CD4-positive, alpha-beta T cell treated with Interleukin-4 for 1 hour (primary cell): Measurements from ENCODE around the gene AP2A2.

ENCODE experiments used
- DNase-seq, 2 donors: peaks; one replicate each; pipeline ENCODE4 v3.0.0-alpha.2; 2020 to 2022

The AP2A2 gene

GRCh38 chr11:926341-926916 lies 759 bp downstream of the AP2A2 start:
- DNase-seq: no peak

DNA sequence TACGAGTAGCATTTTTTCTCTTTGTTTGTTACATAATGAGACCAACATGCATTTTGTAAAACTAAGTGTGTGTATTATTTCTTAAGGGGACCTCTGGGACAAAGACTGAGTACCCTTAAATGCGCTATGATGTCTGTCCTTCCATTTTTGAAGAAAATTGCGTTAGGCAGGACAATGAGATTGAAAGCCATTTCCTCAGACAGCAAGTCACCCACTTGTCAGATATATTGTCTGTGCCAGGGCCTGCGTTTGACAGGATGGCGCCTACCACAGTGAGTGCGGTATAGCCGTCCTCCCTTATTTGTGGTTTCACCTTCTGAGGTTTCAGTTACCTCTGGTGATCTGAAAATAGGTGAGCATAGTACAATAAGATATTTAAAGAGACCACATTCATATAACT lies 2.2 kb downstream of the AP2A2 start:
- peak; percentile 51 to 64 for DNase-seq

DNA sequence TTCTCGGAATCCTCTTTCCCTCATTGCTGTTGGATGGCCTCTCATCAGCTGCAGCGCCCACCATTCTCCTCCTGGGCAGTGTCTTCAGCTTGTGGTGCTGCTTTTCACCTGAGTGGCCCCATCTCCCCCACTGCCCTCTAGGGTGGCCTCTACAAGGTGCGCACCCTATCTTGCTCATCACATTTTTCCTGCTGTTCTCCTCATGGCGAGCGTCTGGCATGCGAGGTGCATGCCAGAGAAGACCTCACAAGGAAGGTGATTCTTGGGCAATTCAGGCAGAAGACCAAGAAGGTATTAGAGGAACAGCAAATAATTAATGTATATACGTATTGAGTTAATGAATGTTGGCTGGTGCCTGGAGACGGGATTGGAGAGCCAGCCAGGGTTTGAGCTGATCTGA lies 3.1 kb downstream of the AP2A2 start:
- no peak for DNase-seq

- no peak for DNase-seq
Observed at GRCh38 chr11:929405-929804, 3.7 kb downstream of the AP2A2 start.

DNA sequence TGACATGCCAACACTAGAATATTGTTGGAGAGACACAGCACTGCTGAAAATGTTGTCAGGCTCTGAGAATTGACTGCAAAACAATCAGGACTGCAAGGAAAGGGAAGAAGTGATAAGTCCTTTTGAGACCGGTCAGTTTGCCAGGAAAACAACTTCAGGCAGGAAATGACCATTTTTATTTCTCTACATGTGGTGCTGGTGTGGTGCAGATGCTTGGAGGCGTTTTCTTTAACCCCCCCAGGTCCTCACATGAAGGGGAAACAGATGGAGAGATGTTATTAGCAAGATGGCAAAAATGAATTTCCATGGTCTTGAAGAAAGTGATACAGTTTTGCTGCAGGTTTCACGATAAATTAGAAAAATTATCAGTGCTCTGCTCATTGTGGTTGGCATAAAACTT lies 5.7 kb downstream of the AP2A2 start:
- DNase-seq: no peak

- no peak for DNase-seq
Observed at GRCh38 chr11:932435-932834, 6.8 kb downstream of the AP2A2 start.

DNA sequence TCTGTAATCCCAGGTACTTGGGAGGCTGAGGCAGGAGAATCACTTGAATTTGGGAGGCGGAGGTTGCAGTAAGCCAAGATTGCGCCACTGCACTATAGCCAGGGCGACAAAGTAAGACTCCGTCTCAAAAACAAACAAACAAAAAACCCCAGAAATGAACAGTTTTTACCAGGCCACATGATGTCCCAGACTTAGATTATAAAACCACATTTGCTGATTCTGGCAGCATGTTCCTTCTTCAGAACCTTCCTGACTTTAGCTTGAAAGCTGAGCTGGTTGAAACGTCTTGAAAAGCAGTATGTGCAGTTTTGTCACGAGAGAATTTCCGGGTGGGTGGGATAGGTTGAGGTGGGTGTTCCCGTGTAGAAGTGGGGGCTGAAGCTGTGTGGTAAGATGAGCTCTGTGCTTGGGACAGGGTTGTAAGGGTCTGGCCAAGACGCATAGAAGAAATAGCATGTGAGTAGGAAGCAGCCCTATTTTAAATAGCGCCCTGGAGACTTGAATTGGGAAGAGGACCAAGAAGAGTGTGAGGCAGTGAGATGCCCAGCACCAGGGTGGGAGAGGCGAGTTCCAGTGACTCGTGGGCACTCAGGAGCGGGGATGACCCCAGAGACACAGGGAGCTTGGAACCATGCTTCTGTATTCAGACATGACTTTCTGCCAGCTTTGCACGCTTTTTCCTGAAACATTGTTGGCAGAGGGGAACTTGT lies 7.6 kb downstream of the AP2A2 start:
- no peak for DNase-seq

DNA sequence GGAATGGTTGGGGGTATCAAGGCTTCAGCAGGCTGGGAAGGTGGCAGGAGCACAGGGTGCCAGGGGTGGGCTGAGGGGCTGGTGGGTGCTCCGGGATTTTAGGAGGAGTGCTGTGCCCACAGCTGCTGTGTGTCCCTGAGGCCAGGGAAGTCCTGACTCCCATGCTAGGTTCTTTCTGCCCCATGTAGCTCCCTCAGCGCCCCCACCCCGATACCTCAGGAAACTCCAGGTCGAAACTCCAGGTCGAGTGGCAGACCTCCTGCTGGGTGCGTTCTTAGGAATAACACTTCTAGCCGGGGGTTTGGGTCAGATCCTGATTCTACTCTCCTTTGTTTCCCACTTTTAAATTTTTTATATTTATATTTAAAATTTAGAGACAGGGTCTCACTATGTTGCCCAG lies 8.3 kb downstream of the AP2A2 start:
- no peak for DNase-seq

DNA sequence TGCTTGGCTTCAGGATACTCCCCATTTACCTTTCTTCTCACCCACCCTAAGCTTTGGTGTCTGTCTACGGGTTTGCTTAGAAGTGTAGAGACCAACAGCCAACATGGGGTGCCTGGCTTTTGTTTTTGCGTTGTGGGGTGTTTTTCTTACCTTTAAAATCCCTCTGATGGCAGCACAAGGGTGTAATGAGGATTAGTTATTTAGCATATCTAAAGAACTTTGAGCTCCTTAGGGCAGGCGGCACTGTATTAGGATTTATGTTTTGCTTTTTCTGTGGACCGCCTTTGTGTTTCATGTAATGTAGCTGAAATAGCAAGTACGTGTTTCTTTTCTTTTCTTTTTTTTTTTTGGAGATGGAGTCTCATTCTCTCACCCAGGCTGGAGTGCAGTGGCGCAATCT lies 8.9 kb downstream of the AP2A2 start:
- no peak for DNase-seq

- DNase-seq: no peak
Observed at GRCh38 chr11:936199-936598, 10.5 kb downstream of the AP2A2 start.

DNA sequence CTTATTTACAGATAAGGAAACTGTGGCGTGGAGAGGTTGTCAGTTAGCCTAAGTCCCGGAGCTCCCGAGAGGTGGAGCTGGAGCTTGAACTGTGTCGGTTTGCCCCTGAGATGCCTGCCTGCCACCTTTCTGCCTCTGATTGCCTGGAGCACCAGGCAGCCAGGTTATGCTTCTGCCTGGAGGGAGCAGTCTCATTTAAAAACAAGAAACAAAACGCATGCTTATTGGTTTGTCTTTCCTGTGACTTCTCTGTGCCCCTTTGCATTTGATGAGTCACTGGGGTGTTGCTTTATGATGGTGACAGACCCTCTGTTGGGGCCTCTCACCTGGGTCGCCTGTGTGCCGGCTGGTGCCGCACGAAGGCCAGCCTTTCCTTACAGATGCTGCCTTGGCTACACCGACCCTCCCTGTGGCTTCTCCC lies 12.2 kb downstream of the AP2A2 start:
- DNase-seq: no peak

GRCh38 chr11:940496-941135 lies 14.9 kb downstream of the AP2A2 start:
- no peak for DNase-seq

DNA sequence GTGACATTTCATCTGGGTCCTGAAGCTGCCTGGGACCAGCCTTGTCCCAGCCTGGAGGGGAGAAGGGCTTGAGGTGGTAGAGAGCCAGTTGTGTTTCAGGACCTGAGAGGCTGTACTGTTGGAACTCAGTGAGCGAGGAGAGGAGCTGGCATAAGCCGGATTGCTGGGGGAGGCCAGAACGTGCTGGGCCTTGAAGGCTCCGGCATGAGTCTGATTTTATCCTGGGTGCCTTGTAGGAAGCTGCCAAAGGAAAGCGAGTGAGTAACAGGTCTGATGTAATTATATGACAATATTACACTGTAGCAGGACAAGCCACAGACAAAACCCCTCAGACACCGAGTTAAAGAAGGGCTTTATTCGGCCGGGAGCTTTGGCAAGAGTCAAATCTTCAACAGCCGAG lies 17.2 kb downstream of the AP2A2 start:
- DNase-seq: no peak

DNA sequence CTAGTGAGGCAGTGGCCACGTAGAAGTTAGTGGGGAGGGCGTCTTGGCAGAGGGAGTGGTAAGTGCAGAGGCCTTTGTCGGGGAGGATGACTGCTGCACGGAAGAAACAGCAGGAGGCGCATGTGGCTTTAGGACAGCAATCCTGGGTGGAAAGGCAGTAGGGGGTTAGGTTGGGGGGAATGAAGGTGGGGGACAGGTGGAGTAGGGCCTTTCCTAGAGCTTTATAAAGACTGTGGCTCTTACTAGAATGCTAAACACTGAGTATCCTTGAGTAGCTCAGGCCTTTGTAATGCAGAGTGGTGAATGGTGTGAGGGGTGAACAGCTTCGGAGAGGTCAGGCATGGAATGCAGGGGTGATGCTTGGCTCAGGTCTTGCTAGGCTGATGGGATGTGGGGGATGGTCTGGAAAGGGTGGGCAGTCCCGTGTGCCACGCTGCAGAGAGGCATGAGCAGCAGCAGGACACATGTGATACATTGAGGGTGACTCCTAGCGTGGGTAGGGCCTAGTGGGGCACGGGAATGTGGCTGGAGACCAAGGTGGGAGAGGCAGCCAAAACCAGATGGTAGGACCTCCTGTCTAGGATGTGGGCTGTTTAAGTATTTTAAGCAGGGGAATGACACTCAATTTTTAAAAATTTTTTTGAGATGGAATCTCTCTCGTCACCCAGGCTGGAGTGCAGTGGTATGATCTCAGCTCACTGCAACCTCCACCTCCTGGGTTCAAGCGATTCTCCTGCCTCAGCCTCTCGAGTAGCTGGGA lies 19.2 kb downstream of the AP2A2 start:
- no peak for DNase-seq

GRCh38 chr11:945986-946385 lies 20.3 kb downstream of the AP2A2 start:
- no peak for DNase-seq

- no peak for DNase-seq
Observed at GRCh38 chr11:947744-948143, 22.1 kb downstream of the AP2A2 start.

DNA sequence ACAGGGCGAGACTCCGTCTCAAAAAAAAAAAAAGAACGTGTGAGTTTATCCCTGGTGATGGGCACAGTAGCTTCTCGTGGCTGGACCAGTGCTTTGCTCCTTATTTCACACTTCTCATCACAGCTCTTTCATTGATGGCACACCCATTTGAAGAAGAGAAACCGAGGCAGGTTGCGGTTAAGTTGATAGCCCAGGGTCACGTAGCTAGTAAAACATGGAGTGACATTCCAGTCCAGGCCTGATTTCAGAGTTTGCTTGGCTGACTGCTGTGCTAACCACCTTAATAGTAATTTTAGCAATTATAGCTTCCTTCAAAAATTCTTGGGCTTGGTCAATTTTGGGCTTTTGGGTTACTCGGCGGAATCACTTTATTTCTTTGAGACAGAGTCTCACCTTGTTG lies 25.8 kb downstream of the AP2A2 start:
- no peak for DNase-seq

- no peak for DNase-seq
Observed at GRCh38 chr11:952406-953385, 27.0 kb downstream of the AP2A2 start.

DNA sequence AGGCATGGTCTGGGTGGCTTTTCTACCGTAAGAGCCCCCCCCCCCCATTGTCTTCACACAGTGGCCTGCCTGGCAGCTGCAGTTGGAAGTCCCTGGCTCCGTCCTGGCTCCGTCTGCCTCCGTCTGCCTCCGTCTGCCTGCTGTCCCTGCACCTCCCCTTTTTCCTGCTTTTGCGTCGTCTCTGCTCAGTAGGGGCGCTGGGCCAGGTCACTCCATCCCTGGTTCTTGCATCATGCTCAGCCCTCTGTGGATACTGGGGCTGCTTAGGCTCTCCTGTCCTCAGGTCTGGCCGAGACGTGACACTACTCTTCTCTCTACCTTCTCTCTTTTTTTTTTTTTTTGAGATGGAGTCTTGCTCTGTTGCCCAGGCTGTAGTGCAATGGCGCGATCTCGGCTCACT lies 27.8 kb downstream of the AP2A2 start:
- no peak for DNase-seq

- no peak for DNase-seq
Observed at GRCh38 chr11:954392-955153, 28.9 kb downstream of the AP2A2 start.

GRCh38 chr11:955154-956063 lies 29.7 kb downstream of the AP2A2 start:
- DNase-seq: no peak
